Keratinocyte (primary cell): Measurements from ENCODE around the gene RSPRY1. TPM values are rescaled to one million over a fixed set of nuclear protein-coding genes. Genes with fewer than 3 reads are reported as not detected.

ENCODE experiments used
- DNase-seq: peaks from one replicate; pipeline ENCODE4 v3.0.0-alpha.2; 2011; ENCODE audit warnings: low read depth, missing footprints, low spot score
- FAIRE-seq: peaks from 2 replicates; lab custom pipeline; 2011; peaks lifted over from hg19 to GRCh38; lab: Jason Lieb, UNC
- H2AFZ ChIP-seq: 2 replicates; pipeline ENCODE4 v1.6.0; 2012; ENCODE audit warnings: low read length, control low read depth, inconsistent platforms; ENCODE audit not compliant: control insufficient read depth
- H3K27ac ChIP-seq: 2 replicates; pipeline ENCODE4 v1.5.1; 2011; ENCODE audit warnings: low read length; ENCODE audit not compliant: control insufficient read depth, insufficient read depth
- H3K27me3 ChIP-seq: 3 replicates; pipeline ENCODE4 v1.6.0; 2011; ENCODE audit warnings: low read length; ENCODE audit not compliant: control insufficient read depth, insufficient read depth; ENCODE audit errors: extremely low read depth
- H3K36me3 ChIP-seq, 2 experiments: 2 replicates in 1 of 2; 3 replicates in 1 of 2; pipeline ENCODE4 v1.5.1; 2011; ENCODE audit warnings: low read length in 2 of 2, mild to moderate bottlenecking in 1 of 2; ENCODE audit not compliant: control insufficient read depth in 2 of 2, insufficient read depth in 2 of 2; ENCODE audit errors: extremely low read depth in 1 of 2
- H3K4me1 ChIP-seq: 3 replicates; pipeline ENCODE4 v1.5.1; 2011; ENCODE audit warnings: low read length; ENCODE audit not compliant: control insufficient read depth, insufficient read depth; ENCODE audit errors: extremely low read depth
- H3K4me2 ChIP-seq: 3 replicates; pipeline ENCODE4 v1.6.0; 2011; ENCODE audit warnings: low read depth, low read length; ENCODE audit not compliant: control insufficient read depth, insufficient read depth; ENCODE audit errors: extremely low read depth
- H3K4me3 ChIP-seq, 3 experiments: fragments of 200-600 bp in 1 of 3; sonication (generic) in 1 of 3; 2 replicates in 2 of 3; 3 replicates in 1 of 3; pipeline ENCODE4 v1.5.1; 2011 to 2016; ENCODE audit warnings: low read length in 3 of 3, mild to moderate bottlenecking in 3 of 3, control low read depth in 2 of 3, inconsistent platforms in 1 of 3, low read depth in 1 of 3, mixed read lengths in 1 of 3, mixed run types in 1 of 3, moderate library complexity in 1 of 3; ENCODE audit not compliant: control insufficient read depth in 2 of 3, insufficient read depth in 2 of 3; ENCODE audit errors: extremely low read depth in 1 of 3
- H3K79me2 ChIP-seq: 2 replicates; pipeline ENCODE4 v1.6.0; 2012; ENCODE audit warnings: low read length; ENCODE audit not compliant: control insufficient read depth, insufficient read depth
- H3K9ac ChIP-seq: 3 replicates; pipeline ENCODE4 v1.6.0; 2011; ENCODE audit warnings: low read length; ENCODE audit not compliant: control insufficient read depth, insufficient read depth; ENCODE audit errors: extremely low read depth
- H3K9me1 ChIP-seq: 3 replicates; pipeline ENCODE4 v1.6.0; 2011; ENCODE audit warnings: low read length; ENCODE audit not compliant: control insufficient read depth, insufficient read depth; ENCODE audit errors: extremely low read depth
- H3K9me3 ChIP-seq: 2 replicates; pipeline ENCODE4 v1.5.1; 2012; ENCODE audit warnings: low read depth, low read length; ENCODE audit not compliant: control insufficient read depth
- H4K20me1 ChIP-seq: 3 replicates; pipeline ENCODE4 v1.6.0; 2011; ENCODE audit warnings: low read length; ENCODE audit not compliant: control insufficient read depth, insufficient read depth; ENCODE audit errors: extremely low read depth
- CTCF ChIP-seq, 3 experiments: IDR thresholded peaks in 1 of 3; conservative IDR thresholded peaks in 1 of 3; optimal IDR thresholded peaks in 1 of 3; 2 replicates in 2 of 3; 3 replicates in 1 of 3; pipeline versions ENCODE3 to v1.5.1; 2011; ENCODE audit warnings: low read length in 3 of 3, mild to moderate bottlenecking in 3 of 3, moderate library complexity in 2 of 3, control low read depth in 1 of 3, inconsistent platforms in 1 of 3; ENCODE audit not compliant: insufficient read depth in 2 of 3; ENCODE audit errors: extremely low read depth in 1 of 3
- EZH2 ChIP-seq: IDR thresholded peaks from one replicate; pipeline ENCODE4 v1.6.1; 2012; ENCODE audit warnings: inconsistent platforms, mild to moderate bottlenecking, low read length, moderate library complexity
- dilution Hi-C: fragments of 300-500 bp; cut with MboI; formaldehyde crosslinking; loops from one replicate; pipeline ENCODE4 v1.7.0; 2020; ENCODE audit warnings: low sequenced_read_pairs; ENCODE audit not compliant: extremely low pct_ligation_motif_present
- polyA plus RNA-seq, 5 experiments: library from polyadenylated mRNA; depleted of rRNA in 3 of 5; stranded (reverse) in 3 of 5; stranded (forward) in 1 of 5; unstranded in 1 of 5; fragments of >200 nt; gene quantifications; 1 replicate in 1 of 5; 2 replicates in 3 of 5; 3 replicates in 1 of 5; pipeline versions ENCODE4 v1.2.1 to v1.2.3, GENCODE V29; 2011 to 2012; ENCODE audit warnings: missing spikeins in 2 of 5, low read depth in 1 of 5, low replicate concordance in 1 of 5

Gene RSPRY1
- polyA plus RNA-seq, 1 donor (not counting 4 experiments of a cell fraction or from before 2014, with no cell fraction given), result 42.2 TPM

GRCh38 chr16:57150682-57151330 is 35.3 kb upstream of the RSPRY1 start:
- TF ChIP-seq EZH2 (no peak), CTCF (optimal IDR thresholded peaks at IDR 0.05 in 1 of 3, IDR thresholded peaks at IDR 0.05 in 1 of 3, conservative IDR thresholded peaks at IDR 0.05 in 1 of 3; ENCODE audit: extremely low read depth in 1 of 3, insufficient read depth in 2 of 3, low read length in 3 of 3) (no peak)
- Histone ChIP-seq H3K27me3 (no peaks in the 10 kb centered on the region), H3K9me1 (peaks cover 5% of the 10 kb centered on the region), H3K4me2 (no peak overlapping the region), H3K9me3 (no peaks in the 10 kb centered on the region), H4K20me1 (no peaks in the 10 kb centered on the region), H3K4me3 (no peak overlapping the region), H3K27ac (no peak overlapping the region), H3K9ac (no peak overlapping the region), H2AFZ (no peak overlapping the region), H3K4me1 (peaks cover 16% of the 10 kb centered on the region), H3K36me3 (peaks cover 15 to 18% of the 10 kb centered on the region in 2 experiments), H3K79me2 (no peaks in the 10 kb centered on the region)
- no peak for FAIRE-seq
- no peak for DNase-seq
- dilution Hi-C loops, result no loop called here

- Histone ChIP-seq H3K9me3 (no peaks in the 10 kb centered on the region), H3K27me3 (no peaks in the 10 kb centered on the region), H3K4me2 (no peak overlapping the region), H4K20me1 (no peaks in the 10 kb centered on the region), H3K9ac (no peak overlapping the region), H3K4me3 (no peak overlapping the region), H3K36me3 (peaks cover 15 to 18% of the 10 kb centered on the region in 2 experiments), H3K9me1 (peaks cover 5% of the 10 kb centered on the region), H3K4me1 (peaks cover 16% of the 10 kb centered on the region), H2AFZ (no peak overlapping the region), H3K79me2 (no peaks in the 10 kb centered on the region), H3K27ac (no peak overlapping the region)
- no peak for TF ChIP-seq EZH2
- no peak for TF ChIP-seq CTCF (optimal IDR thresholded peaks at IDR 0.05 in 1 of 3, IDR thresholded peaks at IDR 0.05 in 1 of 3, conservative IDR thresholded peaks at IDR 0.05 in 1 of 3; ENCODE audit: extremely low read depth in 1 of 3, insufficient read depth in 2 of 3, low read length in 3 of 3)
- dilution Hi-C loops, result no loop called here
- FAIRE-seq (no peak), DNase-seq (no peak)
These were observed 34.8 kb upstream of the RSPRY1 start for GRCh38 chr16:57151369-57151768.
